ENCODE data around the gene ATP2A2. TPM values are rescaled to one million over a fixed set of nuclear protein-coding genes. Genes with fewer than 3 reads are reported as not detected.

ATP2A2 gene
- total RNA-seq (2022) (252 and 262 TPM in 2 replicates), Bru-seq, nascent RNA (percentile 95 among the genes with signal in this experiment), BruChase-seq, experiment 1, labeled RNA remaining after a 2-hour chase (percentile 94 among the genes with signal in this experiment), BruChase-seq, experiment 2, labeled RNA remaining after a 6-hour chase (percentile 97 among the genes with signal in this experiment)
- long read RNA-seq, full-length matches to known transcripts, result 1 of 50 reads
- long read RNA-seq, partial matches to known transcripts, result 32 of 50 reads
- long read RNA-seq, other reads (novel, unspliced or antisense), result 17 of 50 reads

DNA sequence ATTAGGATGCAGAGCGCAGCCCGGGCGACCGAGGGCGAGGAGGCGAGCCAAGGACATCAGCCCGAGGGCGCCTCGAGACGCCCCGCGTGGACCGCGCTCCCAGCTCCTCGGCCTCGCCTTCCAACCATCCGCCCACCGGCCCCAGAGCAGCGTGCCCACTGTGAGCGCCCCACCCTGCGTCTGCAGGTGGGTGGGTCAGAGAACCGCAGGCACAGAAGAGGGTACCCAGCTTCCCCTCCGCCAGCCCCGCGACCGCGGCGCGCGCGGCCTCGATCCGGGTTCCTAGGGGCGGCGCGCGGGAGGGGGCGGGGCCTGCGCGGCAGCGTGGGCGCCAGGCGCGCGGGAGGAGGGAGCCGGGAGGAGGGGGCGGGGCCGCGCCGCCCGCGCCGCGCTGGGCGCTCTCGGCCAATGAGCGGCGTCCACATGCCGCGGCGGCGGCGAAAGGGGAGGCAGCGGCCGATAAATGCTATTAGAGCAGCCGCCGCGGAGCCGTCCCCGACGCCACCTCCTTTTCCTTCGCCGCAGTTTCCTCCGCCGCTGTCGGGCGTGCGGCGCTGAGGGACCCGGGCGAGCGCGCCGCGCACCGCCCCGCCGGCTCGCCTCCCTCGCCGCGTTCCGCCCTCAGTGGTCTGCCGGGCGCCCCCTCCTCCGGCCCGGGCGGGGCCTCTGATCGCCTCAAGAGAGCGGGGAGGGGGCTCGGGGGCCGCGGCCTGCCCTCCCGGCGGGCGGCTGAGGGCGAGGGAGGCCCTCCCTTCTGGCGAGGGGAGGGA lies at the start of gene ATP2A2:
Gene ATP2A2 (plus strand): TSS at position 469 of the 770 bp plus-strand sequence. CDS start 543 bp downstream, outside the sequence.
- peaks cover 23% of the 10 kb centered on the region for H3K4me1 ChIP-seq
- peak; percentile 89 to 91 for DNase-seq
- peaks cover 13% of the 10 kb centered on the region for H3K4me1 Mint-ChIP-seq (ENCODE audit: low read depth, unreplicated experiment)

DNA sequence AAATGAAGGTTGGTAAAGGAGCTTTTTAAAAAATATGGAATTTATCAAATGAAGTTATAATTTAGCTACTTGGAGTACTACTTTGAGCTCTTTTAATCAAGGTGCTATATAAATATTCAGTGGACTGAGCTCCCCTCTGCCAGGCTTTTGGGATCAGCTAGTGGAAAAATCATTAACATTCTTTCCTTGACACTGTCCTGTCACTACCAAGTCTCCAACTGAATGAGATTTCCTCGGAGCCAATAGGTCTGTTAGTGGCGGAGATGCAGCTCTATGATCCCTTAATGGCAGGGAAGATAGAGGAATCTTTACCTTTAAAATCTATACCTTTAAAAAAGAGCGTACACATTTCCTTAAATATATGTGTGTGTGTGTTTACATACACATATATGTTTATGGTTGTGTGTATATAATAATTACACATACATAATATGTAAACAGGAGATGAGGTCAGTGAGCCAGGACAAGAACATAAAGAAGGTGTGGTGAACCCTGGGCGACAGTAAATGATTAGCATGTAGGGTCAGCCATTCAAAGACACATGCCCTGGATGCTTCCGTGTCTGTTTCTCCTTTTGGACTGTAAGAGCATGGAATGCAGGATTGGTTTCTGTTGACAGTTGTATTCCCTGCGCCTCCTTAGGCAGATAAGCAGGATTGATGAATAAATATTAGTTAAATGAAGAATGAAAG lies 47.7 kb upstream of the ATP2A2 start:
- BruUV-seq (replicated peaks), result no TSS peak
- Histone ChIP-seq H3K9me3 (no peaks in the 10 kb centered on the region), H3K4me1 (peaks cover 22% of the 10 kb centered on the region), H3K27me3 (replicated peaks; ENCODE audit: control insufficient read depth, insufficient read depth, low read length) (no peaks in the 10 kb centered on the region), H3K36me3 (ENCODE audit: control insufficient read depth, insufficient read depth, low read length) (no peaks in the 10 kb centered on the region), H3K4me3 (ENCODE audit: low read depth, low read length) (no peak overlapping the region)
- CTCF ChIA-PET, result interaction anchor here (0.7 to 1.0 kb wide), 2 partner anchors 14 to 47 kb away, joined by 3 to 4 read pairs; no protein-coding TSS in a partner anchor
- Mint-ChIP-seq H3K9me3 (ENCODE audit: unreplicated experiment) (no peaks in the 10 kb centered on the region), H3K4me3 (ENCODE audit: unreplicated experiment) (peak overlapping the region; percentile 66), H3K36me3 (ENCODE audit: insufficient read depth, unreplicated experiment) (no peaks in the 10 kb centered on the region), H3K4me1 (ENCODE audit: low read depth, unreplicated experiment) (peaks cover 20% of the 10 kb centered on the region), H3K27me3 (ENCODE audit: insufficient read depth, unreplicated experiment) (no peaks in the 10 kb centered on the region), H3K27ac (ENCODE audit: unreplicated experiment) (peak overlapping the region; percentile 92)
- intact Hi-C loops (cut with micrococcal nuclease; ENCODE audit: unreplicated experiment), result loop anchor here (1.0 to 5.0 kb wide), 2 partner anchors 14 to 49 kb away; partner anchors contain the start of gene ATP2A2
- peak; percentile 70 to 77 for DNase-seq
- TF ChIP-seq, protein P1, sequence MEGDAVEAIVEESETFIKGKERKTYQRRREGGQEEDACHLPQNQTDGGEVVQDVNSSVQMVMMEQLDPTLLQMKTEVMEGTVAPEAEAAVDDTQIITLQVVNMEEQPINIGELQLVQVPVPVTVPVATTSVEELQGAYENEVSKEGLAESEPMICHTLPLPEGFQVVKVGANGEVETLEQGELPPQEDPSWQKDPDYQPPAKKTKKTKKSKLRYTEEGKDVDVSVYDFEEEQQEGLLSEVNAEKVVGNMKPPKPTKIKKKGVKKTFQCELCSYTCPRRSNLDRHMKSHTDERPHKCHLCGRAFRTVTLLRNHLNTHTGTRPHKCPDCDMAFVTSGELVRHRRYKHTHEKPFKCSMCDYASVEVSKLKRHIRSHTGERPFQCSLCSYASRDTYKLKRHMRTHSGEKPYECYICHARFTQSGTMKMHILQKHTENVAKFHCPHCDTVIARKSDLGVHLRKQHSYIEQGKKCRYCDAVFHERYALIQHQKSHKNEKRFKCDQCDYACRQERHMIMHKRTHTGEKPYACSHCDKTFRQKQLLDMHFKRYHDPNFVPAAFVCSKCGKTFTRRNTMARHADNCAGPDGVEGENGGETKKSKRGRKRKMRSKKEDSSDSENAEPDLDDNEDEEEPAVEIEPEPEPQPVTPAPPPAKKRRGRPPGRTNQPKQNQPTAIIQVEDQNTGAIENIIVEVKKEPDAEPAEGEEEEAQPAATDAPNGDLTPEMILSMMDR (IDR thresholded peaks at IDR 0.05; ENCODE audit: insufficient read depth in 1 of 2, low read depth in 1 of 2, low read length in 1 of 2, severe bottlenecking in 1 of 2, unreplicated experiment in 1 of 2), result no peak
- POLR2A ChIA-PET, result interaction anchor here (0.5 kb wide), 1 partner anchor 109 kb away, joined by 3 read pairs; the partner anchor contains the start of gene IFT81

More for the DNA sequence above, at the start of gene ATP2A2:
- H3K36me3 ChIP-seq (ENCODE audit: control insufficient read depth, insufficient read depth, low read length), result peaks cover 2% of the 10 kb centered on the region
- H3K9me3 ChIP-seq, result no peaks in the 10 kb centered on the region
- H3K4me3 ChIP-seq (ENCODE audit: low read depth, low read length), result peak within 1 kb of the TSS; percentile 96
- POLR2A ChIA-PET, result interaction anchor here (0.6 to 2.9 kb wide), 7 partner anchors 11 to 1538 kb away, joined by 3 to 41 read pairs (median 4); partner anchors contain the start of gene IFT81
- Mint-ChIP-seq H3K9me3 (ENCODE audit: unreplicated experiment) (no peaks in the 10 kb centered on the region), H3K4me3 (ENCODE audit: unreplicated experiment) (peak within 1 kb of the TSS; percentile 89), H3K27ac (ENCODE audit: unreplicated experiment) (peak within 1 kb of the TSS; percentile 95), H3K27me3 (ENCODE audit: insufficient read depth, unreplicated experiment) (no peaks in the 10 kb centered on the region), H3K36me3 (ENCODE audit: insufficient read depth, unreplicated experiment) (peaks cover 59% of the 10 kb centered on the region)
- CTCF ChIA-PET, result interaction anchor here (0.6 to 2.3 kb wide), 5 partner anchors 31 to 191 kb away, joined by 3 to 8 read pairs (median 3); no protein-coding TSS in a partner anchor
- H3K27me3 ChIP-seq (replicated peaks; ENCODE audit: control insufficient read depth, insufficient read depth, low read length), result no peaks in the 10 kb centered on the region
- TF ChIP-seq, protein P1 (IDR thresholded peaks at IDR 0.05; ENCODE audit: insufficient read depth in 1 of 2, low read depth in 1 of 2, low read length in 1 of 2, severe bottlenecking in 1 of 2, unreplicated experiment in 1 of 2), result no peak
- intact Hi-C loops (cut with micrococcal nuclease; ENCODE audit: unreplicated experiment), result loop anchor here (1.0 to 5.0 kb wide), 4 partner anchors 34 to 179 kb away; partner anchors contain the start of gene IFT81
- BruUV-seq (replicated peaks), result no TSS peak
